Fibroblast of the aortic adventitia (primary cell): Measurements from ENCODE around the gene CHST12. TPM values are rescaled to one million over a fixed set of nuclear protein-coding genes. Genes with fewer than 3 reads are reported as not detected.
A peak's percentile ranks its signal among the peaks of the same experiment; 100 is the strongest.

ENCODE experiments used
- DNase-seq: peaks from one replicate; pipeline ENCODE4 v3.0.0-alpha.2; 2010; ENCODE audit warnings: low read depth
- H3K4me3 ChIP-seq: 2 replicates; pipeline ENCODE4 v1.5.1; 2011; ENCODE audit warnings: low read depth, mild to moderate bottlenecking, control low read depth, low read length, moderate library complexity
- CTCF ChIP-seq: IDR thresholded peaks from 2 replicates; pipeline ENCODE4 v1.5.1; 2011; ENCODE audit warnings: mild to moderate bottlenecking, low read length, control low read depth, inconsistent platforms; ENCODE audit not compliant: insufficient read depth
- total RNA-seq: library from RNA; depleted of rRNA; stranded (reverse); fragments of >200 nt; gene quantifications from 2 replicates; pipeline ENCODE4 v1.2.3, GENCODE V29; 2012; ENCODE audit warnings: low replicate concordance

CHST12 gene
- total RNA-seq, 1 donor: 4.2 TPM

GRCh38 chr7:2357571-2357970, 45.8 kb upstream of the CHST12 start:
- H3K4me3 ChIP-seq: no peak overlapping the region
- no peak for TF ChIP-seq CTCF
- DNase-seq: no peak

- DNase-seq: no peak
- no peak for TF ChIP-seq CTCF
- H3K4me3 ChIP-seq: no peak overlapping the region
Observed at GRCh38 chr7:2358968-2359527, 44.4 kb upstream of the CHST12 start.

GRCh38 chr7:2359610-2360009, 43.8 kb upstream of the CHST12 start:
- H3K4me3 ChIP-seq: no peak overlapping the region
- TF ChIP-seq CTCF: no peak
- no peak for DNase-seq

- no peak for TF ChIP-seq CTCF
- H3K4me3 ChIP-seq: no peak overlapping the region
- DNase-seq: peak; percentile 69
Observed at GRCh38 chr7:2360796-2361195, 42.6 kb upstream of the CHST12 start.

GRCh38 chr7:2362385-2363088, 40.9 kb upstream of the CHST12 start:
- no peak for DNase-seq
- no peak overlapping the region for H3K4me3 ChIP-seq
- TF ChIP-seq CTCF: no peak

- DNase-seq: no peak
- no peak for TF ChIP-seq CTCF
- no peak overlapping the region for H3K4me3 ChIP-seq
Observed at GRCh38 chr7:2369139-2369538, 34.3 kb upstream of the CHST12 start.
